HepG2 (cell line): Measurements from ENCODE around the gene SYNJ2. TPM values are rescaled to one million over a fixed set of nuclear protein-coding genes. Genes with fewer than 3 reads are reported as not detected.

Experiments used
- BRD4 ChIP-seq: sonication (generic); formaldehyde crosslinking; IDR thresholded peaks from 2 replicates; pipeline ENCODE4 v1.4.0; 2020; ENCODE audit warnings: missing genetic modification reagents
- ELF4 ChIP-seq: sonication (generic); formaldehyde crosslinking; IDR thresholded peaks from 2 replicates; pipeline ENCODE4 v1.5.0; 2020; ENCODE audit warnings: missing genetic modification reagents, mild to moderate bottlenecking, moderate library complexity, borderline replicate concordance
- HDAC6 ChIP-seq: fragments of 200-600 bp; sonication (generic); IDR thresholded peaks from 2 replicates; pipeline ENCODE4 v1.7.0; 2017; ENCODE audit warnings: mild to moderate bottlenecking, antibody characterized with exemption, low read length, low read depth
- HES4 ChIP-seq: sonication (generic); formaldehyde crosslinking; IDR thresholded peaks from 2 replicates; pipeline ENCODE4 v1.9.0; 2021; ENCODE audit warnings: mild to moderate bottlenecking, missing genetic modification reagents, borderline replicate concordance
- JDP2 ChIP-seq: sonication (generic); formaldehyde crosslinking; IDR thresholded peaks from 2 replicates; pipeline ENCODE4 v1.8.1; 2022; ENCODE audit warnings: missing genetic modification reagents, borderline replicate concordance
- NR2F6 ChIP-seq, 2 experiments: IDR thresholded peaks; 2 replicates each; pipeline ENCODE4 v1.6.1; 2016; ENCODE audit warnings: antibody characterized with exemption in 1 of 2, mild to moderate bottlenecking in 1 of 2
- SRSF9 ChIP-seq: fragments of 200-400 bp; formaldehyde crosslinking; IDR thresholded peaks from 2 replicates; pipeline ENCODE4 v1.6.1; 2018; ENCODE audit warnings: borderline replicate concordance, mild to moderate bottlenecking, low read depth, low read length; ENCODE audit not compliant: insufficient read depth, poor library complexity, severe bottlenecking
- ZNF629 ChIP-seq: sonication (generic); formaldehyde crosslinking; conservative IDR thresholded peaks from 2 replicates; pipeline ENCODE4 v1.5.0; 2020; ENCODE audit warnings: missing genetic modification reagents
- ZNF709 ChIP-seq: sonication (generic); formaldehyde crosslinking; IDR thresholded peaks from 2 replicates; pipeline ENCODE4 v1.5.0; 2020; ENCODE audit warnings: mild to moderate bottlenecking, missing genetic modification reagents
- ZNF792 ChIP-seq: IDR thresholded peaks from 2 replicates; pipeline ENCODE4 v1.6.1; 2016
- polyA plus RNA-seq, 8 experiments: library from polyadenylated mRNA; depleted of rRNA in 3 of 8; stranded (reverse) in 7 of 8; unstranded in 1 of 8; fragments of >200 nt; fragmentation: Illumina TruSeq in 4 of 8; extraction: Trizol in 4 of 8; gene quantifications; 2 replicates each; pipeline versions ENCODE4 v1.2.1 to v1.2.3, GENCODE V29; 2011 to 2016; ENCODE audit warnings: low read depth in 4 of 8, missing spikeins in 1 of 8, mixed read lengths in 1 of 8; ENCODE audit not compliant: insufficient read depth in 1 of 8
- total RNA-seq, 5 experiments: library from RNA; depleted of rRNA; stranded (reverse); fragments of >200 nt; fragmentation: Illumina TruSeq; extraction: Trizol; gene quantifications; 2 replicates each; pipeline ENCODE4 v1.2.3, GENCODE V29; 2016; ENCODE audit warnings: low read depth in 1 of 5
- TF ChIP-seq, protein P1 (sequence below): sonication (generic); formaldehyde crosslinking; IDR thresholded peaks from 2 replicates; pipeline ENCODE4 v1.8.0; 2022; ENCODE audit warnings: mild to moderate bottlenecking, missing genetic modification reagents, borderline replicate concordance
- TF ChIP-seq, protein P2 (sequence below): sonication (generic); formaldehyde crosslinking; IDR thresholded peaks from 2 replicates; pipeline ENCODE4 v1.5.0; 2020; ENCODE audit warnings: missing genetic modification reagents, mild to moderate bottlenecking, borderline replicate concordance
- TF ChIP-seq, protein P3 (sequence below): sonication (generic); formaldehyde crosslinking; IDR thresholded peaks from 2 replicates; pipeline ENCODE4 v1.5.0; 2020; ENCODE audit warnings: missing genetic modification reagents
- TF ChIP-seq, protein P4 (sequence below): sonication (generic); formaldehyde crosslinking; IDR thresholded peaks from 2 replicates; pipeline ENCODE4 v1.4.0; 2020; ENCODE audit warnings: missing genetic modification reagents, borderline replicate concordance
- TF ChIP-seq, protein P5 (sequence below), 2 experiments: fragments of 450-650 bp in 1 of 2; sonication (generic) in 1 of 2; formaldehyde crosslinking; IDR thresholded peaks; 2 replicates each; pipeline versions ENCODE4 v1.5.0 to v1.8.0; 2020 to 2022; ENCODE audit warnings: mild to moderate bottlenecking in 1 of 2, missing genetic modification reagents in 1 of 2
- TF ChIP-seq, protein P6 (sequence below): sonication (generic); formaldehyde crosslinking; IDR thresholded peaks from 2 replicates; pipeline ENCODE4 v1.5.0; 2020; ENCODE audit warnings: mild to moderate bottlenecking, low read depth, missing genetic modification reagents, borderline replicate concordance
- TF ChIP-seq, protein P7 (sequence below): sonication (generic); formaldehyde crosslinking; IDR thresholded peaks from 2 replicates; pipeline ENCODE4 v1.4.0; 2020; ENCODE audit warnings: missing genetic modification reagents

SYNJ2 gene
- total and polyA plus RNA-seq, 2 of the 13 experiments (the other 11 are each of a cell fraction or from before 2014, with no cell fraction given) = 39.1 to 57.6 TPM

DNA sequence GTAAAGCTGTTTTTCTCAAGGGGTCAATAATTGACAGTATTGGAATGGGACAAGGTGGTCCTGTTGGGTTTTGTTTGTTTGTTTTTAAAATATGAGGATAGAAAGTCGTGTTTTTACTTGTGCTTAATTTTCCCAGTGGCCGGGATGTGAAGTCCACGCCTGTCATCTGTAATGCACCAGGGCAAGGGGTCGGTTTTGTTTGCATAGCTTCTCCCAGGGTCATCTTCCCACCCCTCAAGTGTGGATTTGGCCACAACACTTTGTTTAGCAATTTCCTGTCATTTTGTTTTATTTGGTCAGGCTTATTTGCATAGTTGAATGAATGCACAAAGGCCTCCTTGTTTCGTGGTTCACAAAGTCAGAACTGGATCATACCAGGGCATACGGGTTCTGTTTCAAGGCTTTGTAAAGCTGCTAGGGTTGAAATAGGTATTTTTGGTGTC, 29.8 kb downstream of the SYNJ2 start (continued):
- TF ChIP-seq, protein P1, sequence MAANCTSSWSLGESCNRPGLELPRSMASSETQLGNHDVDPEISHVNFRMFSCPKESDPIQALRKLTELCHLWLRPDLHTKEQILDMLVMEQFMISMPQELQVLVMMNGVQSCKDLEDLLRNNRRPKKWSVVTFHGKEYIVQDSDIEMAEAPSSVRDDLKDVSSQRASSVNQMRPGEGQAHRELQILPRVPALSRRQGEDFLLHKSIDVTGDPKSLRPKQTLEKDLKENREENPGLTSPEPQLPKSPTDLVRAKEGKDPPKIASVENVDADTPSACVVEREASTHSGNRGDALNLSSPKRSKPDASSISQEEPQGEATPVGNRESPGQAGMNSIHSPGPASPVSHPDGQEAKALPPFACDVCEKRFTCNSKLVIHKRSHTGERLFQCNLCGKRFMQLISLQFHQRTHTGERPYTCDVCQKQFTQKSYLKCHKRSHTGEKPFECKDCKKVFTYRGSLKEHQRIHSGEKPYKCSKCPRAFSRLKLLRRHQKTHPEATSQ (CRISPR knock-in tag) = 0 out of 2 replicates have a peak, but pooled peaks have one; percentile 0
- TF ChIP-seq BRD4 (CRISPR knock-in tag) (no peak), ELF4 (CRISPR knock-in tag) (no peak; the same call in 1 of the 2 replicates), JDP2 (CRISPR knock-in tag) (no peak; the same call in 1 of the 2 replicates), ZNF709 (no peak), HES4 (no peak), SRSF9 (no peak), HDAC6 (no peak), ZNF629 (CRISPR knock-in tag) (0 out of 2 replicates have a peak, but pooled peaks have one; percentile 16), ZNF792 (CRISPR knock-in tag) (peak; percentile 86), NR2F6 (IDR thresholded peaks at IDR 0.05) (peak; percentile 99), NR2F6 (CRISPR knock-in tag; IDR thresholded peaks at IDR 0.05) (peak; percentile 99)
- TF ChIP-seq, protein P2, sequence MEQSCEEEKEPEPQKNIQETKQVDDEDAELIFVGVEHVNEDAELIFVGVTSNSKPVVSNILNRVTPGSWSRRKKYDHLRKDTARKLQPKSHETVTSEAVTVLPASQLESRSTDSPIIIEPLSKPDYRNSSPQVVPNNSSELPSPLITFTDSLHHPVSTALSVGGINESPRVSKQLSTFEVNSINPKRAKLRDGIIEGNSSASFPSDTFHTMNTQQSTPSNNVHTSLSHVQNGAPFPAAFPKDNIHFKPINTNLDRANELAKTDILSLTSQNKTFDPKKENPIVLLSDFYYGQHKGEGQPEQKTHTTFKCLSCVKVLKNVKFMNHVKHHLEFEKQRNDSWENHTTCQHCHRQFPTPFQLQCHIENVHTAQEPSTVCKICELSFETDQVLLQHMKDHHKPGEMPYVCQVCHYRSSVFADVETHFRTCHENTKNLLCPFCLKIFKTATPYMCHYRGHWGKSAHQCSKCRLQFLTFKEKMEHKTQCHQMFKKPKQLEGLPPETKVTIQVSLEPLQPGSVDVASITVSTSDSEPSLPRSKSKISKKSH = no peak
- TF ChIP-seq, protein P3, sequence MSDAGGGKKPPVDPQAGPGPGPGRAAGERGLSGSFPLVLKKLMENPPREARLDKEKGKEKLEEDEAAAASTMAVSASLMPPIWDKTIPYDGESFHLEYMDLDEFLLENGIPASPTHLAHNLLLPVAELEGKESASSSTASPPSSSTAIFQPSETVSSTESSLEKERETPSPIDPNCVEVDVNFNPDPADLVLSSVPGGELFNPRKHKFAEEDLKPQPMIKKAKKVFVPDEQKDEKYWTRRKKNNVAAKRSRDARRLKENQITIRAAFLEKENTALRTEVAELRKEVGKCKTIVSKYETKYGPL (CRISPR knock-in tag) = no peak
- TF ChIP-seq, protein P4, sequence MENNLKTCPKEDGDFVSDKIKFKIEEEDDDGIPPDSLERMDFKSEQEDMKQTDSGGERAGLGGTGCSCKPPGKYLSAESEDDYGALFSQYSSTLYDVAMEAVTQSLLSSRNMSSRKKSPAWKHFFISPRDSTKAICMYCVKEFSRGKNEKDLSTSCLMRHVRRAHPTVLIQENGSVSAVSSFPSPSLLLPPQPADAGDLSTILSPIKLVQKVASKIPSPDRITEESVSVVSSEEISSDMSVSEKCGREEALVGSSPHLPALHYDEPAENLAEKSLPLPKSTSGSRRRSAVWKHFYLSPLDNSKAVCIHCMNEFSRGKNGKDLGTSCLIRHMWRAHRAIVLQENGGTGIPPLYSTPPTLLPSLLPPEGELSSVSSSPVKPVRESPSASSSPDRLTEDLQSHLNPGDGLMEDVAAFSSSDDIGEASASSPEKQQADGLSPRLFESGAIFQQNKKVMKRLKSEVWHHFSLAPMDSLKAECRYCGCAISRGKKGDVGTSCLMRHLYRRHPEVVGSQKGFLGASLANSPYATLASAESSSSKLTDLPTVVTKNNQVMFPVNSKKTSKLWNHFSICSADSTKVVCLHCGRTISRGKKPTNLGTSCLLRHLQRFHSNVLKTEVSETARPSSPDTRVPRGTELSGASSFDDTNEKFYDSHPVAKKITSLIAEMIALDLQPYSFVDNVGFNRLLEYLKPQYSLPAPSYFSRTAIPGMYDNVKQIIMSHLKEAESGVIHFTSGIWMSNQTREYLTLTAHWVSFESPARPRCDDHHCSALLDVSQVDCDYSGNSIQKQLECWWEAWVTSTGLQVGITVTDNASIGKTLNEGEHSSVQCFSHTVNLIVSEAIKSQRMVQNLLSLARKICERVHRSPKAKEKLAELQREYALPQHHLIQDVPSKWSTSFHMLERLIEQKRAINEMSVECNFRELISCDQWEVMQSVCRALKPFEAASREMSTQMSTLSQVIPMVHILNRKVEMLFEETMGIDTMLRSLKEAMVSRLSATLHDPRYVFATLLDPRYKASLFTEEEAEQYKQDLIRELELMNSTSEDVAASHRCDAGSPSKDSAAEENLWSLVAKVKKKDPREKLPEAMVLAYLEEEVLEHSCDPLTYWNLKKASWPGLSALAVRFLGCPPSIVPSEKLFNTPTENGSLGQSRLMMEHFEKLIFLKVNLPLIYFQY (CRISPR knock-in tag) = peak; percentile 54; the same call in 1 of the 2 replicates
- TF ChIP-seq, protein P5, sequence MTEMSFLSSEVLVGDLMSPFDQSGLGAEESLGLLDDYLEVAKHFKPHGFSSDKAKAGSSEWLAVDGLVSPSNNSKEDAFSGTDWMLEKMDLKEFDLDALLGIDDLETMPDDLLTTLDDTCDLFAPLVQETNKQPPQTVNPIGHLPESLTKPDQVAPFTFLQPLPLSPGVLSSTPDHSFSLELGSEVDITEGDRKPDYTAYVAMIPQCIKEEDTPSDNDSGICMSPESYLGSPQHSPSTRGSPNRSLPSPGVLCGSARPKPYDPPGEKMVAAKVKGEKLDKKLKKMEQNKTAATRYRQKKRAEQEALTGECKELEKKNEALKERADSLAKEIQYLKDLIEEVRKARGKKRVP (CRISPR knock-in tag; IDR thresholded peaks at IDR 0.05) = peak in 1 of 2 experiments; percentile 89; a peak in 2 of 4 replicates
- TF ChIP-seq, protein P6, sequence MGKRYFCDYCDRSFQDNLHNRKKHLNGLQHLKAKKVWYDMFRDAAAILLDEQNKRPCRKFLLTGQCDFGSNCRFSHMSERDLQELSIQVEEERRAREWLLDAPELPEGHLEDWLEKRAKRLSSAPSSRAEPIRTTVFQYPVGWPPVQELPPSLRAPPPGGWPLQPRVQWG (CRISPR knock-in tag) = no peak
- TF ChIP-seq, protein P7, sequence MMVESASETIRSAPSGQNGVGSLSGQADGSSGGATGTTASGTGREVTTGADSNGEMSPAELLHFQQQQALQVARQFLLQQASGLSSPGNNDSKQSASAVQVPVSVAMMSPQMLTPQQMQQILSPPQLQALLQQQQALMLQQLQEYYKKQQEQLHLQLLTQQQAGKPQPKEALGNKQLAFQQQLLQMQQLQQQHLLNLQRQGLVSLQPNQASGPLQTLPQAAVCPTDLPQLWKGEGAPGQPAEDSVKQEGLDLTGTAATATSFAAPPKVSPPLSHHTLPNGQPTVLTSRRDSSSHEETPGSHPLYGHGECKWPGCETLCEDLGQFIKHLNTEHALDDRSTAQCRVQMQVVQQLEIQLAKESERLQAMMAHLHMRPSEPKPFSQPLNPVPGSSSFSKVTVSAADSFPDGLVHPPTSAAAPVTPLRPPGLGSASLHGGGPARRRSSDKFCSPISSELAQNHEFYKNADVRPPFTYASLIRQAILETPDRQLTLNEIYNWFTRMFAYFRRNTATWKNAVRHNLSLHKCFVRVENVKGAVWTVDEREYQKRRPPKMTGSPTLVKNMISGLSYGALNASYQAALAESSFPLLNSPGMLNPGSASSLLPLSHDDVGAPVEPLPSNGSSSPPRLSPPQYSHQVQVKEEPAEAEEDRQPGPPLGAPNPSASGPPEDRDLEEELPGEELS (CRISPR knock-in tag) = peak; percentile 100
